ENCODE data around the gene ALPL.

Gene ALPL

DNA sequence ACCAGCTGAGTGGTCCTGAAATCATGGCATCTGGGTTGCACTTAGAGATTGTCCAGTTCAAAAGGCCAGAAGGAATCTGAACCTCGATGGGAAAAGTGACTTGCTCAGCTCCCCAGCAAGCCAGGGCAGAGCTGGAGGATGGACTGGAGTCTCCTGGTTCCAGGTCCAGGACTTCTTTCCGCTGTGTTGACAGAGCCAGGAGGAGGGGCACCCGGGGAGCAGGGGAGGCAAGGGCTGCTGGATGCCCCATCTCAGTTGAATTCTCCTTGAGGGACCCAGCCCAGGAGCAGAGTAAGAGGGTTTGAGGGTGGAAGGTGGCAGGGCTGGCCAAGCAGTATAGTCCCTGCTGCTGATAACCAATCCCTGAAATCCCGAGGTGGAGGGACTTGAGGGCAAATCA is 2.4 kb upstream of the ALPL start:
- H3K27me3 ChIP-seq (ENCODE audit: control insufficient read depth in 2 of 2, insufficient read depth in 2 of 2, low read length in 2 of 2): peaks cover 11 to 16% of the 10 kb centered on the region in 2 donors
- no peak overlapping the region for H3K4me3 ChIP-seq (ENCODE audit: low read length in 2 of 2)
- H3K27ac ChIP-seq (ENCODE audit: low read depth in 2 of 2, low read length in 2 of 2): no peak overlapping the region
- H3K4me1 ChIP-seq (ENCODE audit: control insufficient read depth in 2 of 2, insufficient read depth in 2 of 2, low read length in 2 of 2): peaks cover 0 to 3% of the 10 kb centered on the region in 2 donors
- no peak overlapping the region for H3K9ac ChIP-seq (ENCODE audit: low read depth in 1 of 2, low read length in 2 of 2)
- no peaks in the 10 kb centered on the region for H3K9me3 ChIP-seq (ENCODE audit: control insufficient read depth in 2 of 2, low read length in 2 of 2)
- H3K36me3 ChIP-seq (ENCODE audit: control insufficient read depth in 2 of 2, insufficient read depth in 2 of 2, low read length in 2 of 2): no peaks in the 10 kb centered on the region

DNA sequence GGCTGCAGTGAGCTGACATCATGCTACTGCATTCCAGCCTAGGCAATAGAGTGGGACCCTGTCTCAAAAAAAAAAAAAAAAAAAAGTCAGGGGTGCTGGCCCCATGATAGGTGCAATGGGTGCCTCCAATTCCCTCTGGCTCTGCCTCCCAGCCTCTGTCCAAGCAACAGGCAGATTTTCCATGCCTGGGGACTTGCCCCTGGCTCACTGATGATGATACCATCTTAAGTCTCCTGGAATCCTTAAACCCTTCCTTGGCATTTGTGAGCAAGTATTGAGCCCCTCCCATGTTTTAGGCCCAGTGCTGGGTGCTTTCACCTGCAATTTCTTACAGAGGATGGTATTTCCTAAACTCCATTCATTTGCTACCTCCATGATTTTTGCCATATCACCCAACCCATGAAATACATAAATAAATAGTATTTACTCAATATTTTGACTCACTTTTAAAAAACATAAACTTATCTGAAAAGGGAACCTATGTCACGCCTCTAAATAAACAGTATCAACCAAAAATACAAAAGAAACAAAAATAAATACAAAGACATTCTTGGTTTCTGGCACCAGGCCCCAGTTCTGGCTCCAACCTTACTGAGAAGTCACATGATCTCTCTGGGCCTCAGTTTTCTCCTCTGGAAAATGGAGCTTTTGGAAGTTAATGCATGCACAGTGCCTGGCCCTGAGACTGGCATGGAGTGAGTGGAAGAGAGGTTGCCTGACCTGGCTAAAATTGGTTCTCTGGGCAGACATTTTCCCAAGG is 1.5 kb upstream of the ALPL start:
- peaks cover 11 to 16% of the 10 kb centered on the region in 2 donors for H3K27me3 ChIP-seq (ENCODE audit: control insufficient read depth in 2 of 2, insufficient read depth in 2 of 2, low read length in 2 of 2)
- no peak overlapping the region for H3K4me3 ChIP-seq (ENCODE audit: low read length in 2 of 2)
- H3K27ac ChIP-seq (ENCODE audit: low read depth in 2 of 2, low read length in 2 of 2): no peak overlapping the region

GRCh38 chr1:21508580-21509350 is 458 bp upstream of the ALPL start:
- H3K9me3 ChIP-seq (ENCODE audit: control insufficient read depth in 2 of 2, low read length in 2 of 2): no peaks in the 10 kb centered on the region
- H3K4me1 ChIP-seq (ENCODE audit: control insufficient read depth in 2 of 2, insufficient read depth in 2 of 2, low read length in 2 of 2): peaks cover 0 to 3% of the 10 kb centered on the region in 2 donors
- no peaks in the 10 kb centered on the region for H3K36me3 ChIP-seq (ENCODE audit: control insufficient read depth in 2 of 2, insufficient read depth in 2 of 2, low read length in 2 of 2)
- H3K9ac ChIP-seq (ENCODE audit: low read depth in 1 of 2, low read length in 2 of 2): no peak overlapping the region
- no peak overlapping the region for H3K27ac ChIP-seq (ENCODE audit: low read depth in 2 of 2, low read length in 2 of 2)
- peaks cover 11 to 16% of the 10 kb centered on the region in 2 donors for H3K27me3 ChIP-seq (ENCODE audit: control insufficient read depth in 2 of 2, insufficient read depth in 2 of 2, low read length in 2 of 2)
- no peak overlapping the region for H3K4me3 ChIP-seq (ENCODE audit: low read length in 2 of 2)

More for the DNA sequence above, 1.5 kb upstream of the ALPL start:
- peaks cover 0 to 3% of the 10 kb centered on the region in 2 donors for H3K4me1 ChIP-seq (ENCODE audit: control insufficient read depth in 2 of 2, insufficient read depth in 2 of 2, low read length in 2 of 2)
- H3K36me3 ChIP-seq (ENCODE audit: control insufficient read depth in 2 of 2, insufficient read depth in 2 of 2, low read length in 2 of 2): no peaks in the 10 kb centered on the region
- H3K9ac ChIP-seq (ENCODE audit: low read depth in 1 of 2, low read length in 2 of 2): no peak overlapping the region
- no peaks in the 10 kb centered on the region for H3K9me3 ChIP-seq (ENCODE audit: control insufficient read depth in 2 of 2, low read length in 2 of 2)

GRCh38 chr1:21510113-21510493 is 880 bp downstream of the ALPL start:
- no peak overlapping the region for H3K27ac ChIP-seq (ENCODE audit: low read depth in 2 of 2, low read length in 2 of 2)
- H3K4me3 ChIP-seq (ENCODE audit: low read length in 2 of 2): no peak overlapping the region
- H3K9ac ChIP-seq (ENCODE audit: low read depth in 1 of 2, low read length in 2 of 2): no peak overlapping the region
- peaks cover 0 to 3% of the 10 kb centered on the region in 2 donors for H3K4me1 ChIP-seq (ENCODE audit: control insufficient read depth in 2 of 2, insufficient read depth in 2 of 2, low read length in 2 of 2)
- no peaks in the 10 kb centered on the region for H3K36me3 ChIP-seq (ENCODE audit: control insufficient read depth in 2 of 2, insufficient read depth in 2 of 2, low read length in 2 of 2)
- H3K27me3 ChIP-seq (ENCODE audit: control insufficient read depth in 2 of 2, insufficient read depth in 2 of 2, low read length in 2 of 2): peaks cover 11 to 16% of the 10 kb centered on the region in 2 donors
- no peaks in the 10 kb centered on the region for H3K9me3 ChIP-seq (ENCODE audit: control insufficient read depth in 2 of 2, low read length in 2 of 2)

DNA sequence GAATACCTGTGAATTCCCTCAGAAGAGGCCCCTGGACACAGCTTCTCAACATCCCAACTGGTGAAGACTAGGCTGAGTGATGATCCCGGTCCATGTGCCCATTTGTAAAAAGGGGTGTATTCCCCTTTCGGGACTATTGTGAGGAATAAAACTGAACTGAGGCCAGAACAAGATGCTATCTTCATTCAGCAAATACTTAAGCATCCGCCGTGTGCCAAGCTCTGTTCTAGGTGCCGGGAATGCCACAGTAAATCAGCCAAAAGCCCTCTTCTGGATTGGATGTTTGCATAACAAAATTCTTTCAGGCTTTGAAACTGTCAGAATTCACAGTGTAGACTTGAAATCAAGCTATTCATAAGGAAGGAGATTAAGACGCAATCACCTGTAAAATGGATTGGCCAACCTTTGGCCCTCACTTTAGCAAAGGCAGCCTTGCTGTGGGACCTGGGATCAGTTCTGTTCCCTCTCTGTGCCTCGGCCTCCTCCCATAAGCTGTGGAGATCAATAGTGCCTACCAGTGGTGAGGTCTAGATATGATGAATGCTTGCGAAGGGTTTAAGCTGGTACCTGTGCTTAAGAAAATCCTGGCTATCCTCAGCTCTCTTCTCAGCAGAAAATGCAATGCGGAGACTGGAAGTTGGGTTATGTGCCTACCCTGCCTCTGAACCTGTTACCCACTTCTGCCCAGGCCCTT is 1.8 kb downstream of the ALPL start:
- peaks cover 0 to 3% of the 10 kb centered on the region in 2 donors for H3K4me1 ChIP-seq (ENCODE audit: control insufficient read depth in 2 of 2, insufficient read depth in 2 of 2, low read length in 2 of 2)
- H3K36me3 ChIP-seq (ENCODE audit: control insufficient read depth in 2 of 2, insufficient read depth in 2 of 2, low read length in 2 of 2): no peaks in the 10 kb centered on the region
- no peak overlapping the region for H3K9ac ChIP-seq (ENCODE audit: low read depth in 1 of 2, low read length in 2 of 2)
- H3K4me3 ChIP-seq (ENCODE audit: low read length in 2 of 2): no peak overlapping the region
- H3K9me3 ChIP-seq (ENCODE audit: control insufficient read depth in 2 of 2, low read length in 2 of 2): no peaks in the 10 kb centered on the region
- peaks cover 11 to 16% of the 10 kb centered on the region in 2 donors for H3K27me3 ChIP-seq (ENCODE audit: control insufficient read depth in 2 of 2, insufficient read depth in 2 of 2, low read length in 2 of 2)
- no peak overlapping the region for H3K27ac ChIP-seq (ENCODE audit: low read depth in 2 of 2, low read length in 2 of 2)

DNA sequence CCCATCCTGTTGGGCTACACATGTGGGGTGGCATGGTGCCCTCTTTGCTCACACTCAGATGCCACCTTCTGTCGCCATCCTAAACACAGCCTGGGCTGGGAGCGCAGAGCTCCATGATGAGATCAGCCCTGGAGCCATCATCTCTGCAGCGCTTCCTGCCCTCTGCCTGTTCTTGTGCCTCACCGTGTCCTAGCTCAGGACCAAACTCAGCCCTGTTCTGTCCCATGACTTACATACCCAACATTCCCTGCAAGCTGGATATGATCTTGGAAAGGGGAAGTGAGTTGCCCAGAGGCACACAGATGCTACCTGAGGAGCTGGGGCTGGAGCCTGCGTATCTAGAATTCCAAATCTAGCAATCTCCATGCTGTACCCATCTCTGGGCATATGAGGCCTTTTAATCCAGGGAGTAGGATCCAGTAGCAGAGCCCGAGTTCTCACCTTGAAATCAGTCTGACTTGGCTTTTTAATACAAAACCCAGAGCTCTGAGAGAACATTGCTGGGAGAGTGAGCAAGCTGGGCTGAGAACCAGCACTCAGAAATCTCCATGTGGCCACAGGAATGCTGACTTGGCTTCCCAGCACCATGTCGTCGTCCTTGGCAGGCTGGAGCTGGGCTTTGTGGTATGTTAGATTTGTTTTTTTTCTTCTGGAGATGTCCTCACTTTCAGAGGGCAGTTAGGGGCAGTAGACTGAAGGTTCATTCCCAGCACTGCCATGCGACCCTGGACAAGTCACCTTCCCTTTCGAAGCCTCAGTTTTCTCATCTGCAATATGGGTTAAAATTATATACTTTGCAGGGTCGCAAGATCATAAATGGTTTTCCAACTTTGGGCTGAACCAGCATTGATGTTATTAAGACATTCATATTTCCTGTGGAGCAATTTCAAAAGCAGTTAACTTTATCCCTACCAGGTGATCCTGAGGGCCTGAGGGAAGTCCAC is 2.6 kb downstream of the ALPL start:
- Histone ChIP-seq H3K27me3 (ENCODE audit: control insufficient read depth in 2 of 2, insufficient read depth in 2 of 2, low read length in 2 of 2) (peaks cover 11 to 15% of the 10 kb centered on the region in 2 donors), H3K4me3 (ENCODE audit: low read length in 2 of 2) (no peak overlapping the region), H3K36me3 (ENCODE audit: control insufficient read depth in 2 of 2, insufficient read depth in 2 of 2, low read length in 2 of 2) (no peaks in the 10 kb centered on the region), H3K27ac (ENCODE audit: low read depth in 2 of 2, low read length in 2 of 2) (no peak overlapping the region), H3K4me1 (ENCODE audit: control insufficient read depth in 2 of 2, insufficient read depth in 2 of 2, low read length in 2 of 2) (peaks cover 1 to 3% of the 10 kb centered on the region in 2 donors), H3K9ac (ENCODE audit: low read depth in 1 of 2, low read length in 2 of 2) (no peak overlapping the region), H3K9me3 (ENCODE audit: control insufficient read depth in 2 of 2, low read length in 2 of 2) (no peaks in the 10 kb centered on the region)

- H3K36me3 ChIP-seq (ENCODE audit: control insufficient read depth in 2 of 2, insufficient read depth in 2 of 2, low read length in 2 of 2): no peaks in the 10 kb centered on the region
- H3K27me3 ChIP-seq (ENCODE audit: control insufficient read depth in 2 of 2, insufficient read depth in 2 of 2, low read length in 2 of 2): no peaks in the 10 kb centered on the region
- no peak overlapping the region for H3K4me3 ChIP-seq (ENCODE audit: low read length in 2 of 2)
- H3K27ac ChIP-seq (ENCODE audit: low read depth in 2 of 2, low read length in 2 of 2): no peak overlapping the region
- no peaks in the 10 kb centered on the region for H3K9me3 ChIP-seq (ENCODE audit: control insufficient read depth in 2 of 2, low read length in 2 of 2)
- H3K4me1 ChIP-seq (ENCODE audit: control insufficient read depth in 2 of 2, insufficient read depth in 2 of 2, low read length in 2 of 2): peaks cover 0 to 2% of the 10 kb centered on the region in 2 donors
- no peak overlapping the region for H3K9ac ChIP-seq (ENCODE audit: low read depth in 1 of 2, low read length in 2 of 2)
Observed at GRCh38 chr1:21514245-21514644, 5.0 kb downstream of the ALPL start.

GRCh38 chr1:21517161-21517589 is 8.0 kb downstream of the ALPL start:
- H3K36me3 ChIP-seq (ENCODE audit: control insufficient read depth in 2 of 2, insufficient read depth in 2 of 2, low read length in 2 of 2): no peaks in the 10 kb centered on the region
- peaks cover 0 to 2% of the 10 kb centered on the region in 2 donors for H3K4me1 ChIP-seq (ENCODE audit: control insufficient read depth in 2 of 2, insufficient read depth in 2 of 2, low read length in 2 of 2)
- no peak overlapping the region for H3K4me3 ChIP-seq (ENCODE audit: low read length in 2 of 2)
- H3K9ac ChIP-seq (ENCODE audit: low read depth in 1 of 2, low read length in 2 of 2): peak overlapping the region in 1 of 2 donors; percentile 47
- no peaks in the 10 kb centered on the region for H3K27me3 ChIP-seq (ENCODE audit: control insufficient read depth in 2 of 2, insufficient read depth in 2 of 2, low read length in 2 of 2)
- H3K9me3 ChIP-seq (ENCODE audit: control insufficient read depth in 2 of 2, low read length in 2 of 2): no peaks in the 10 kb centered on the region
- H3K27ac ChIP-seq (ENCODE audit: low read depth in 2 of 2, low read length in 2 of 2): peak overlapping the region in 1 of 2 donors; percentile 27

DNA sequence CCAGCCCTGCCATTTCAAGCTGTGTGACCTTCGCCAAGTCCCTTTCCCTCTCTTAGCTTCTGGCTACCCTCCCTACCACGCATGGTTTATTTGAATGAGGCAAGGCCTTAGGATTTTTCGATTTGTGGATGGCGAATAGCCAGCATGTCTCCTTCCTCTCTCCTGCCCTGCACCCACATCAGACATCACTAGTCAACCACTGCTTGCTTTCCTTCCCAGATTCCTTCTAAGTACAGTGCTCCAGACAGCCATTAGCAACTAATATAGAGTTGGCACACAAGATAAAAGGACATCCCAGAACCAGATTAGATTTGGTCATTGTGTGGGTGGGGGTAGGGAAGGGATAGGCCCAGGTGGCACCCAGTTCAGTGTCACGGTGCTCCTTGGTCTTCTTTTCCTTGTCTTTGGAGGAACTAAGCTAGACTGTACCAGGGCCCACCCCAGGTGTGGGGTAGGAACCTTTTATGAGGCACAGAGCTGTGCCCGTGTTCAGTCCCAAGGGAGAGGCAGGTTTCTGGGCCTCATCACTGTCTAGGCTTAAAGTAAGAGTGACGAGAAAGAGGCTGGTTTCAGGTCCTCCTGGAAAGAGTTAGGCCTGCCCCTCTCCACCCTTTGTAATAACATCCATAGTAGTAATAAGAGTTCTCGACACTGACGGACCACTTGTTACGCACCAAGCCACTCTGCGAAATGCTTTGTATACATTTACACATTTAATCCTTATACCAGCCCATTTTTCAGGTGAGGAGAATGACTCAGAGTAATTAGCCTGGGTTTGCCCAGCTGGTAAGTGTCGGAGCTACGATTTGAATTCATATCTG is 8.6 kb downstream of the ALPL start:
- no peaks in the 10 kb centered on the region for H3K9me3 ChIP-seq (ENCODE audit: control insufficient read depth in 2 of 2, low read length in 2 of 2)
- H3K27ac ChIP-seq (ENCODE audit: low read depth in 2 of 2, low read length in 2 of 2): no peak overlapping the region
- H3K4me3 ChIP-seq (ENCODE audit: low read length in 2 of 2): no peak overlapping the region
- H3K4me1 ChIP-seq (ENCODE audit: control insufficient read depth in 2 of 2, insufficient read depth in 2 of 2, low read length in 2 of 2): peaks cover 0 to 2% of the 10 kb centered on the region in 2 donors
- no peaks in the 10 kb centered on the region for H3K36me3 ChIP-seq (ENCODE audit: control insufficient read depth in 2 of 2, insufficient read depth in 2 of 2, low read length in 2 of 2)
- H3K27me3 ChIP-seq (ENCODE audit: control insufficient read depth in 2 of 2, insufficient read depth in 2 of 2, low read length in 2 of 2): no peaks in the 10 kb centered on the region
- H3K9ac ChIP-seq (ENCODE audit: low read depth in 1 of 2, low read length in 2 of 2): no peak overlapping the region
